Stimulated activated naive CD8-positive, alpha-beta T cell treated with anti-CD3 and anti-CD28 coated beads, Interleukin-15, amount 100 ng/mL, for 72 hours (primary cell): ENCODE results near the gene TMEM245.

Experiments
- ATAC-seq: fragments of 150-1000 bp; cut with Tn5 transposase; 2 replicates; pipeline ENCODE4 v1.10.0; 2021; ENCODE audit warnings: mild to moderate bottlenecking, moderate library complexity
- DNase-seq, 2 donors: peaks; one replicate each; pipeline ENCODE4 v3.0.0; 2021 to 2022
- H3K27ac Mint-ChIP-seq, 2 donors: one replicate each; pipeline ENCODE4 v1.8.0; 2022; ENCODE audit warnings: mild to moderate bottlenecking in 2 of 2, mixed read lengths in 2 of 2, moderate library complexity in 2 of 2
- H3K27me3 Mint-ChIP-seq: one replicate; pipeline ENCODE4 v1.8.0; 2022; ENCODE audit warnings: mixed read lengths
- H3K4me1 Mint-ChIP-seq: one replicate; pipeline ENCODE4 v1.8.0; 2022; ENCODE audit warnings: mild to moderate bottlenecking, mixed read lengths
- H3K4me3 Mint-ChIP-seq, 2 donors: one replicate each; pipeline ENCODE4 v1.8.0; 2022; ENCODE audit warnings: mild to moderate bottlenecking in 2 of 2, mixed read lengths in 2 of 2, moderate library complexity in 1 of 2
- H3K9me3 Mint-ChIP-seq, 2 donors: one replicate each; pipeline ENCODE4 v1.8.0; 2022; ENCODE audit warnings: mixed read lengths in 2 of 2

Gene TMEM245

GRCh38 chr9:109017061-109017460 is 102.7 kb downstream of the TMEM245 start:
- DNase-seq (no peak), ATAC-seq (no peak)
- Mint-ChIP-seq H3K27ac (no peak overlapping the region), H3K4me1 (peaks cover 13% of the 10 kb centered on the region), H3K9me3 (no peaks in the 10 kb centered on the region), H3K4me3 (no peak overlapping the region), H3K27me3 (no peaks in the 10 kb centered on the region)

- Mint-ChIP-seq H3K9me3 (no peaks in the 10 kb centered on the region), H3K27me3 (no peaks in the 10 kb centered on the region), H3K4me1 (peaks cover 23% of the 10 kb centered on the region), H3K27ac (no peak overlapping the region), H3K4me3 (no peak overlapping the region)
- DNase-seq (no peak), ATAC-seq (no peak)
These were observed 103.6 kb downstream of the TMEM245 start for GRCh38 chr9:109016132-109016531.

- DNase-seq (no peak), ATAC-seq (no peak)
- no peak overlapping the region for H3K27ac Mint-ChIP-seq
- H3K9me3 Mint-ChIP-seq = no peaks in the 10 kb centered on the region
- H3K4me3 Mint-ChIP-seq = no peak overlapping the region
- H3K27me3 Mint-ChIP-seq = no peaks in the 10 kb centered on the region
- H3K4me1 Mint-ChIP-seq = peaks cover 32% of the 10 kb centered on the region
These were observed 105.0 kb downstream of the TMEM245 start for GRCh38 chr9:109014608-109015280.

GRCh38 chr9:109013679-109014607 is 105.8 kb downstream of the TMEM245 start:
- Mint-ChIP-seq H3K27me3 (no peaks in the 10 kb centered on the region), H3K27ac (peak overlapping the region; percentile 67 to 86)

GRCh38 chr9:109012876-109013678 is 106.7 kb downstream of the TMEM245 start, which contains the start of gene CTNNAL1:
TSS of gene CTNNAL1 (minus strand) at chr9:109013499. CDS start at chr9:109013442, 57 bp downstream.
- Mint-ChIP-seq H3K9me3 (no peaks in the 10 kb centered on the region), H3K27ac (peak within 1 kb of the TSS; percentile 86 to 94), H3K4me1 (peaks cover 32% of the 10 kb centered on the region), H3K4me3 (peak within 1 kb of the TSS; percentile 91 to 98), H3K27me3 (no peaks in the 10 kb centered on the region)
- ATAC-seq (peak; percentile 87), DNase-seq (peak; percentile 82)

More at GRCh38 chr9:109013679-109014607, 105.8 kb downstream of the TMEM245 start:
- no peaks in the 10 kb centered on the region for H3K9me3 Mint-ChIP-seq
- H3K4me3 Mint-ChIP-seq = peak overlapping the region; percentile 76 to 89
- DNase-seq = no peak
- ATAC-seq = no peak
- peaks cover 32% of the 10 kb centered on the region for H3K4me1 Mint-ChIP-seq

GRCh38 chr9:109012009-109012875 is 107.5 kb downstream of the TMEM245 start:
- Mint-ChIP-seq H3K27me3 (peaks cover 2% of the 10 kb centered on the region), H3K4me3 (peak overlapping the region; percentile 91 to 98), H3K27ac (peak overlapping the region; percentile 86 to 94), H3K9me3 (no peaks in the 10 kb centered on the region), H3K4me1 (peaks cover 32% of the 10 kb centered on the region)
- peak; percentile 54 for ATAC-seq
- peak; percentile 46 to 49 for DNase-seq

GRCh38 chr9:109011231-109011671 is 108.5 kb downstream of the TMEM245 start:
- peaks cover 32% of the 10 kb centered on the region for H3K4me1 Mint-ChIP-seq
- ATAC-seq = no peak
- H3K27ac Mint-ChIP-seq = peak overlapping the region in 1 of 2 donors; percentile 25
- H3K9me3 Mint-ChIP-seq = no peaks in the 10 kb centered on the region
- no peak for DNase-seq
- peaks cover 8% of the 10 kb centered on the region for H3K27me3 Mint-ChIP-seq
- peak overlapping the region; percentile 59 to 98 for H3K4me3 Mint-ChIP-seq

GRCh38 chr9:109010746-109011145 is 109.0 kb downstream of the TMEM245 start:
- peak; percentile 35 to 66 for DNase-seq
- Mint-ChIP-seq H3K4me1 (peaks cover 32% of the 10 kb centered on the region), H3K27me3 (peaks cover 8% of the 10 kb centered on the region), H3K9me3 (no peaks in the 10 kb centered on the region), H3K27ac (no peak overlapping the region), H3K4me3 (peak overlapping the region; percentile 6 to 59)
- peak; percentile 56 for ATAC-seq

- peaks cover 9% of the 10 kb centered on the region for H3K4me1 Mint-ChIP-seq
- ATAC-seq = no peak
- H3K9me3 Mint-ChIP-seq = peaks cover 0 to 15% of the 10 kb centered on the region in 2 donors
- no peak overlapping the region for H3K4me3 Mint-ChIP-seq
- DNase-seq = no peak
- no peak overlapping the region for H3K27ac Mint-ChIP-seq
- H3K27me3 Mint-ChIP-seq = peaks cover 8% of the 10 kb centered on the region
These were observed 114.1 kb downstream of the TMEM245 start for GRCh38 chr9:109005678-109006077.

GRCh38 chr9:109003116-109003515 is 116.6 kb downstream of the TMEM245 start:
- H3K27me3 Mint-ChIP-seq = peaks cover 8% of the 10 kb centered on the region
- H3K4me3 Mint-ChIP-seq = no peak overlapping the region
- no peak for ATAC-seq
- peaks cover 4% of the 10 kb centered on the region for H3K4me1 Mint-ChIP-seq
- no peak overlapping the region for H3K27ac Mint-ChIP-seq
- H3K9me3 Mint-ChIP-seq = peaks cover 0 to 16% of the 10 kb centered on the region in 2 donors
- no peak for DNase-seq

- Mint-ChIP-seq H3K4me1 (peaks cover 4% of the 10 kb centered on the region), H3K27me3 (peaks cover 5% of the 10 kb centered on the region), H3K27ac (no peak overlapping the region), H3K9me3 (peaks cover 0 to 20% of the 10 kb centered on the region in 2 donors), H3K4me3 (no peak overlapping the region)
- ATAC-seq (no peak), DNase-seq (no peak)
These were observed 117.6 kb downstream of the TMEM245 start for GRCh38 chr9:109002141-109002540.

GRCh38 chr9:109001275-109001676 is 118.5 kb downstream of the TMEM245 start:
- peak; percentile 28 for ATAC-seq

GRCh38 chr9:108997112-108997511 is 122.6 kb downstream of the TMEM245 start:
- Mint-ChIP-seq H3K9me3 (peaks cover 0 to 7% of the 10 kb centered on the region in 2 donors), H3K27me3 (no peaks in the 10 kb centered on the region), H3K4me3 (no peak overlapping the region), H3K4me1 (peaks cover 4% of the 10 kb centered on the region), H3K27ac (no peak overlapping the region)
- DNase-seq (no peak), ATAC-seq (no peak)

More at GRCh38 chr9:109001275-109001676, 118.5 kb downstream of the TMEM245 start:
- Mint-ChIP-seq H3K4me3 (no peak overlapping the region), H3K4me1 (peaks cover 4% of the 10 kb centered on the region), H3K27ac (no peak overlapping the region), H3K9me3 (peaks cover 0 to 20% of the 10 kb centered on the region in 2 donors), H3K27me3 (no peaks in the 10 kb centered on the region)
- no peak for DNase-seq

- Mint-ChIP-seq H3K4me1 (peaks cover 4% of the 10 kb centered on the region), H3K27ac (no peak overlapping the region), H3K9me3 (peaks cover 0 to 5% of the 10 kb centered on the region in 2 donors), H3K4me3 (no peak overlapping the region), H3K27me3 (no peaks in the 10 kb centered on the region)
- DNase-seq = no peak
- ATAC-seq = no peak
These were observed 123.1 kb downstream of the TMEM245 start for GRCh38 chr9:108996643-108997042.
